ENCODE measurements around the gene NT5DC1.

Gene NT5DC1

DNA sequence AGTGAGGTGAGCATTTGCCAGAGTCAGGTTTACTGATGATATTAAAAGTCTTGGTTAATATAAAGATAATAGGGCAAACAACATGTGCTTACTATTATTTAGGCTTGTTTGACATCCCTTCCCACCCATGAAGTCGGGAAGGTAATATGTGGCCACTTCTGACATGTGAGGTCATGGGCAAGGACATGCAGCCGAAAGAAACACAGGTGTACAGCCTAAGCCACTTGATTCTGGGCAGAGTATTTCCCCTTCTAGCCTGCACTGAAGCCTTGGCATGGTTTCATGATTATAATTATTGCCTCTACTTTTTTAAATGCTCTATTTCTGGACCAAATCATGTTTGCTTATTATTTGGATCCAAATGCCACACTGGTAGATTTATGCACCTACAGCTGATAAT, 100.9 kb downstream of the NT5DC1 start:
- no peaks in the 10 kb centered on the region for H3K9me3 ChIP-seq (replicated peaks; ENCODE audit: insufficient read depth, low read length)
- H2AFZ ChIP-seq (ENCODE audit: low read length) = no peak overlapping the region
- H3K27me3 ChIP-seq (replicated peaks; ENCODE audit: insufficient read depth, low read length) = no peaks in the 10 kb centered on the region
- H3K9ac ChIP-seq (ENCODE audit: low read length) = no peak overlapping the region
- TF ChIP-seq EZH2phosphoT487 (IDR thresholded peaks at IDR 0.05; ENCODE audit: low read length) (no peak), EZH2 (optimal IDR thresholded peaks at IDR 0.05; ENCODE audit: low read depth, low read length) (no peak)
- TF ChIP-seq, protein P1, sequence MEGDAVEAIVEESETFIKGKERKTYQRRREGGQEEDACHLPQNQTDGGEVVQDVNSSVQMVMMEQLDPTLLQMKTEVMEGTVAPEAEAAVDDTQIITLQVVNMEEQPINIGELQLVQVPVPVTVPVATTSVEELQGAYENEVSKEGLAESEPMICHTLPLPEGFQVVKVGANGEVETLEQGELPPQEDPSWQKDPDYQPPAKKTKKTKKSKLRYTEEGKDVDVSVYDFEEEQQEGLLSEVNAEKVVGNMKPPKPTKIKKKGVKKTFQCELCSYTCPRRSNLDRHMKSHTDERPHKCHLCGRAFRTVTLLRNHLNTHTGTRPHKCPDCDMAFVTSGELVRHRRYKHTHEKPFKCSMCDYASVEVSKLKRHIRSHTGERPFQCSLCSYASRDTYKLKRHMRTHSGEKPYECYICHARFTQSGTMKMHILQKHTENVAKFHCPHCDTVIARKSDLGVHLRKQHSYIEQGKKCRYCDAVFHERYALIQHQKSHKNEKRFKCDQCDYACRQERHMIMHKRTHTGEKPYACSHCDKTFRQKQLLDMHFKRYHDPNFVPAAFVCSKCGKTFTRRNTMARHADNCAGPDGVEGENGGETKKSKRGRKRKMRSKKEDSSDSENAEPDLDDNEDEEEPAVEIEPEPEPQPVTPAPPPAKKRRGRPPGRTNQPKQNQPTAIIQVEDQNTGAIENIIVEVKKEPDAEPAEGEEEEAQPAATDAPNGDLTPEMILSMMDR (IDR thresholded peaks at IDR 0.05; ENCODE audit: low read length) = no peak
- H3K4me3 ChIP-seq (ENCODE audit: low read length) = no peak overlapping the region
- peak overlapping the region; percentile 30 for H3K4me2 ChIP-seq (ENCODE audit: low read depth, low read length)
- no peaks in the 10 kb centered on the region for H3K9me2 ChIP-seq (replicated peaks; ENCODE audit: insufficient read depth, low read length)
- H3K36me3 ChIP-seq (replicated peaks; ENCODE audit: insufficient read depth, low read length) = no peaks in the 10 kb centered on the region
- H4K20me1 ChIP-seq (ENCODE audit: insufficient read depth, low read length) = no peaks in the 10 kb centered on the region
- peaks cover 50% of the 10 kb centered on the region for H3K4me1 ChIP-seq (ENCODE audit: low read length)
- no peaks in the 10 kb centered on the region for H3K79me2 ChIP-seq (ENCODE audit: low read length)
- peaks cover 22% of the 10 kb centered on the region for H3F3A ChIP-seq (ENCODE audit: insufficient read depth, low read length)
- H3K27ac ChIP-seq (ENCODE audit: low read length) = peak overlapping the region; percentile 49; the same call in 1 of the 2 replicates
- no peak for DNase-seq

DNA sequence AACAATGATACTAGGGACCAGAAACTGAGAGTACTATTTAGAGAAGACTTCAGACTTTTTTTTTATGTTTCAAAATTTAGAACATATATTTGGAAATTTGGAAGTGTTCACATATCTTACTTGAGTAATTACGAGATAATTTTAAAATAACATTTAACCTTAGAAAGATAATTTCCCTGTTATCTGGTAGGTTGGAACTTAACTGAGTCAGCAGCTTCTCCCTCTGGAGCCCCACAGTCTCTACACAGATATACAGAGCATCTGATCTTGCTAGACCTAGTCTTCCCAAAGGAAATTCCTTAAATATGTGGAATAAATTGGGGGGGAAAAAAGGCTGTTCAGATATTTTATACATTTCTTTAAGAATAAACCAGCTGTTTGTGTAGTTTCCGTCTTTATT, 104.6 kb downstream of the NT5DC1 start:
- Histone ChIP-seq H3K9me2 (replicated peaks; ENCODE audit: insufficient read depth, low read length) (no peaks in the 10 kb centered on the region), H3K27ac (ENCODE audit: low read length) (peak overlapping the region; percentile 58; the same call in 1 of the 2 replicates), H3K27me3 (replicated peaks; ENCODE audit: insufficient read depth, low read length) (no peaks in the 10 kb centered on the region), H3K9ac (ENCODE audit: low read length) (peak overlapping the region; percentile 30; the same call in 1 of the 2 replicates), H2AFZ (ENCODE audit: low read length) (peak overlapping the region; percentile 45), H3F3A (ENCODE audit: insufficient read depth, low read length) (peaks cover 22% of the 10 kb centered on the region), H3K79me2 (ENCODE audit: low read length) (no peaks in the 10 kb centered on the region), H3K9me3 (replicated peaks; ENCODE audit: insufficient read depth, low read length) (no peaks in the 10 kb centered on the region), H4K20me1 (ENCODE audit: insufficient read depth, low read length) (no peaks in the 10 kb centered on the region), H3K36me3 (replicated peaks; ENCODE audit: insufficient read depth, low read length) (no peaks in the 10 kb centered on the region), H3K4me3 (ENCODE audit: low read length) (peak overlapping the region; percentile 50), H3K4me1 (ENCODE audit: low read length) (peaks cover 50% of the 10 kb centered on the region), H3K4me2 (ENCODE audit: low read depth, low read length) (peak overlapping the region; percentile 64)
- no peak for TF ChIP-seq EZH2phosphoT487 (IDR thresholded peaks at IDR 0.05; ENCODE audit: low read length)
- TF ChIP-seq, protein P1 (IDR thresholded peaks at IDR 0.05; ENCODE audit: low read length) = no peak
- TF ChIP-seq EZH2 (optimal IDR thresholded peaks at IDR 0.05; ENCODE audit: low read depth, low read length) = no peak
- DNase-seq = no peak

DNA sequence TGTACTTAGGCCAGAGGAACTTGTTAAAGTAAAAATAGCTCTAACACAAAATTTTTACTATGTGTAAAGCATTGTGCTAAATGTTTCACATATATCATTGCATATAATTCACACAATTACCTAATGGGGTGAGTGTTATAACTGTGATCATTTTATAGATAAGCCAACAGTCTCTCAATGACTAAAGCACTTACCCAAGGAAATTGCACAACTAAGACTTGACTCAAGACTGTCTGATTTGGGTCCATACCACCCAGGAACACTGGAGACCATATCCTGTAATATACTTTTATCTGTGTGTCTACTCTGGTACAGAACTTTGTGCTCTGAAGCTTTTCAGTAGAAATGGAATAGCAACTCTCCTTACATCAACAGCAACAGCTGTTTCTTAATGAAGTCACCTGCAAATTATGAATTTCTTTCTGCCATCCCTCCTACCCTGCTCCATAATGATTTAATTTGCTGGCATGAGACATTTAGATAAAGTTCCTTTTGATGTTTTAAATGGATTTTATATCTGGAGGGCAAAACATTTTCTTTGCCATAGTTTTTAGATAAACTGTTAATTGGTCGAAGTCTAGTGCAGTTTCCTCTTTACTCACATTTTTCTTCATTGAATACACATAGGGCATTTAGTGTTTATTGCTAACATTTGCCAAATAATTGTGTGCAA, 105.7 kb downstream of the NT5DC1 start:
- H3K27ac ChIP-seq (ENCODE audit: low read length) = no peak overlapping the region
- no peaks in the 10 kb centered on the region for H3K9me2 ChIP-seq (replicated peaks; ENCODE audit: insufficient read depth, low read length)
- H3K4me3 ChIP-seq (ENCODE audit: low read length) = no peak overlapping the region
- no peak overlapping the region for H2AFZ ChIP-seq (ENCODE audit: low read length)
- H3K9ac ChIP-seq (ENCODE audit: low read length) = no peak overlapping the region
- H4K20me1 ChIP-seq (ENCODE audit: insufficient read depth, low read length) = no peaks in the 10 kb centered on the region
- H3K27me3 ChIP-seq (replicated peaks; ENCODE audit: insufficient read depth, low read length) = no peaks in the 10 kb centered on the region
- TF ChIP-seq, protein P1 (IDR thresholded peaks at IDR 0.05; ENCODE audit: low read length) = no peak
- no peak for TF ChIP-seq EZH2 (optimal IDR thresholded peaks at IDR 0.05; ENCODE audit: low read depth, low read length)
- no peak for TF ChIP-seq EZH2phosphoT487 (IDR thresholded peaks at IDR 0.05; ENCODE audit: low read length)
- peak overlapping the region; percentile 64; the same call in 1 of the 2 replicates for H3K4me2 ChIP-seq (ENCODE audit: low read depth, low read length)
- no peaks in the 10 kb centered on the region for H3K79me2 ChIP-seq (ENCODE audit: low read length)
- H3K36me3 ChIP-seq (replicated peaks; ENCODE audit: insufficient read depth, low read length) = no peaks in the 10 kb centered on the region
- H3K9me3 ChIP-seq (replicated peaks; ENCODE audit: insufficient read depth, low read length) = no peaks in the 10 kb centered on the region
- H3F3A ChIP-seq (ENCODE audit: insufficient read depth, low read length) = peaks cover 22% of the 10 kb centered on the region
- H3K4me1 ChIP-seq (ENCODE audit: low read length) = peaks cover 41% of the 10 kb centered on the region
- no peak for DNase-seq
